ENCODE results near the gene ARHGAP5. TPM values are rescaled to one million over a fixed set of nuclear protein-coding genes. Genes with fewer than 3 reads are reported as not detected.

Gene ARHGAP5
- polyA plus RNA-seq, 3 donors = 2.5 to 6.3 (median 4.3) TPM

- Histone ChIP-seq H2AFZ (ENCODE audit: insufficient read depth, low read depth, low read length, poor library complexity, severe bottlenecking) (no peak overlapping the region), H3K9ac (ENCODE audit: insufficient read depth, low read length, poor library complexity, severe bottlenecking) (no peak overlapping the region), H4K20me1 (ENCODE audit: insufficient read depth, low read length) (no peaks in the 10 kb centered on the region), H3K36me3 (replicated peaks in 1 of 2; ENCODE audit: control insufficient read depth in 1 of 2, insufficient read depth in 2 of 2, low read length in 2 of 2) (no peaks in the 10 kb centered on the region), H3K27me3 (ENCODE audit: control insufficient read depth in 2 of 2, insufficient read depth in 2 of 2, low read length in 2 of 2) (no peaks in the 10 kb centered on the region), H3K4me2 (replicated peaks; ENCODE audit: extremely low read depth, low read length, poor library complexity, severe bottlenecking) (no peak overlapping the region), H3K4me3 (replicated peaks in 1 of 3; ENCODE audit: low read depth in 2 of 3, low read length in 3 of 3) (no peak overlapping the region), H3K9me3 (replicated peaks in 1 of 2; ENCODE audit: control insufficient read depth in 1 of 2, insufficient read depth in 1 of 2, low read length in 2 of 2) (peaks cover 12% of the 10 kb centered on the region in 2 donors), H3K79me2 (ENCODE audit: insufficient read depth, low read length) (no peaks in the 10 kb centered on the region), H3K27ac (ENCODE audit: low read depth in 1 of 2, low read length in 2 of 2) (no peak overlapping the region), H3K4me1 (ENCODE audit: control insufficient read depth in 1 of 2, insufficient read depth in 2 of 2, low read length in 2 of 2) (no peaks in the 10 kb centered on the region)
- TF ChIP-seq CTCF (IDR thresholded peaks at IDR 0.05) = no peak
- 100% methylated on average over 1 of the region's 1 CpG for WGBS (ENCODE audit: insufficient coverage)
- Mint-ChIP-seq H3K4me3 (no peak overlapping the region), H3K27ac (peak overlapping the region in 1 of 7 donors; percentile 16), H3K36me3 (peaks cover 14 to 23% of the 10 kb centered on the region in 2 donors), H3K9me3 (peaks cover 9 to 18% (median 14%) of the 10 kb centered on the region in 7 donors), H3K27me3 (ENCODE audit: low read depth in 3 of 3) (peaks cover 0 to 2% (median 0%) of the 10 kb centered on the region in 3 donors), H3K4me1 (no peaks in the 10 kb centered on the region)
- intact Hi-C loops (cut with micrococcal nuclease) = no loop called here
- DNase-seq = no peak
Observed at GRCh38 chr14:32142341-32142740, 65.2 kb downstream of the ARHGAP5 start.

- H3K4me3 ChIP-seq (replicated peaks in 1 of 3; ENCODE audit: low read depth in 2 of 3, low read length in 3 of 3) = no peak overlapping the region
- no peaks in the 10 kb centered on the region for H3K79me2 ChIP-seq (ENCODE audit: insufficient read depth, low read length)
- WGBS (ENCODE audit: insufficient coverage) = no CpG with 5 or more reads among the region's 7 CpGs
- intact Hi-C loops (cut with micrococcal nuclease) = no loop called here
- no peak overlapping the region for H3K9ac ChIP-seq (ENCODE audit: insufficient read depth, low read length, poor library complexity, severe bottlenecking)
- no peaks in the 10 kb centered on the region for H3K4me1 ChIP-seq (ENCODE audit: control insufficient read depth in 1 of 2, insufficient read depth in 2 of 2, low read length in 2 of 2)
- H3K4me2 ChIP-seq (replicated peaks; ENCODE audit: extremely low read depth, low read length, poor library complexity, severe bottlenecking) = no peak overlapping the region
- H4K20me1 ChIP-seq (ENCODE audit: insufficient read depth, low read length) = no peaks in the 10 kb centered on the region
- Mint-ChIP-seq H3K9me3 (peaks cover 5 to 13% (median 10%) of the 10 kb centered on the region in 7 donors), H3K27ac (peak overlapping the region in 1 of 7 donors; percentile 16), H3K4me3 (no peak overlapping the region), H3K36me3 (peaks cover 14 to 19% of the 10 kb centered on the region in 2 donors), H3K27me3 (ENCODE audit: low read depth in 3 of 3) (peaks cover 0 to 2% (median 0%) of the 10 kb centered on the region in 3 donors), H3K4me1 (no peaks in the 10 kb centered on the region)
- TF ChIP-seq CTCF (IDR thresholded peaks at IDR 0.05) = no peak
- H2AFZ ChIP-seq (ENCODE audit: insufficient read depth, low read depth, low read length, poor library complexity, severe bottlenecking) = no peak overlapping the region
- no peak overlapping the region for H3K27ac ChIP-seq (ENCODE audit: low read depth in 1 of 2, low read length in 2 of 2)
- H3K9me3 ChIP-seq (replicated peaks in 1 of 2; ENCODE audit: control insufficient read depth in 1 of 2, insufficient read depth in 1 of 2, low read length in 2 of 2) = peaks cover 6% of the 10 kb centered on the region in 2 donors
- H3K36me3 ChIP-seq (replicated peaks in 1 of 2; ENCODE audit: control insufficient read depth in 1 of 2, insufficient read depth in 2 of 2, low read length in 2 of 2) = no peaks in the 10 kb centered on the region
- H3K27me3 ChIP-seq (ENCODE audit: control insufficient read depth in 2 of 2, insufficient read depth in 2 of 2, low read length in 2 of 2) = no peaks in the 10 kb centered on the region
- DNase-seq = no peak
Observed at GRCh38 chr14:32142754-32143437, 65.8 kb downstream of the ARHGAP5 start.

Data from CD14-positive monocyte (primary cell).